GM18867 (cell line): ENCODE results near the gene TMLHE.
"Not testable (repeated sequence)": the region's sequence is repeated elsewhere in the genome, so short reads cannot be mapped to it uniquely, and the experiment has no call there.

Experiments
- ATAC-seq: cut with Tn5 transposase; IDR thresholded peaks from one replicate; pipeline ENCODE4 v1.9.1; 2021; ENCODE audit warnings: mild to moderate bottlenecking, moderate library complexity; ENCODE audit not compliant: unreplicated experiment

The TMLHE gene

GRCh38 chrX:155612312-155613224 is at the start of gene TMLHE, which contains the start of gene SPRY3:
TSS of gene TMLHE (minus strand) at chrX:155612952. CDS start at chrX:155545276, 67,676 bp downstream.
TSS of gene SPRY3 (plus strand) at chrX:155612586.
- ATAC-seq = peak; percentile 93

GRCh38 chrX:155662282-155662681 is 49.5 kb upstream of the TMLHE start:
- no peak for ATAC-seq

- ATAC-seq = no peak
Measured at GRCh38 chrX:155645180-155645579, 32.4 kb upstream of the TMLHE start.

DNA sequence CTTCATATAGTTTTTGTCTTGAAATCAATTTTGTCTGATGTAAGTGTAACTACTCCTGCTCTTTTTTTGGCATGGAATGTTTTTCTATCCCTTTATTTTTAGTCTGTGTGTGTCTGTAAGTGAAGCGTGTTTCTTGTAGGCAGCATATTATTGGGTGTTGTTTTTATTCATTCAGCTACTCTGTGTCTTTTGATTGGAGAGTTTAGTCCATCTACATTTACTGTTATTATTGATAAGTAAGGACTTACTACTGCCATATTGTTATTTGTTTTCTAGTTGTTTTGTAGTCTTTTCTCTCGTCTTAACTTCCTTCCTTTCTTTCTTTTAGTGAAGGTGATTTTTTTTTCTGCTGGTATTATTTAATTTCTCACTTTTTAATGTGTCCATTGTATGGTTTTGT is 30.5 kb upstream of the TMLHE start:
- ATAC-seq = no peak

DNA sequence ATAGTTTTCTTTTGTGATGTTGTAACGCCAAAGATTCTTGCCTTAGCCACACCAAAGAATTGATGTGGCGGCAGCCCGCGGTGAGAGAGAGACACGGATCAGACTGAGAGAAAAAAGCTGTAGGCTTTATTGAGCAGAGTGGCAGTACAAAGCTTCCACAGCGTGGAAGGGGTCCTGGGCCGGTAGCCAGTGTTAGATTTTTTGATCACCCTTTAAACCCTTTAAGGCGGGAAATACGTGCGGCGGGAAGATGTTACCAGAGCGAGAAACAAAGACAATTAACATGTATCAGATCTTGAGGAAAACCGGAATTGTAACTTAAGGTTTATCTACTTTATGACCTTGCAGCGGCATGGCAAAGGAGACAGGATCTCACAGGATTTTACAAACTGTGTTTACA is 28.6 kb upstream of the TMLHE start:
- ATAC-seq = not testable (repeated sequence)

DNA sequence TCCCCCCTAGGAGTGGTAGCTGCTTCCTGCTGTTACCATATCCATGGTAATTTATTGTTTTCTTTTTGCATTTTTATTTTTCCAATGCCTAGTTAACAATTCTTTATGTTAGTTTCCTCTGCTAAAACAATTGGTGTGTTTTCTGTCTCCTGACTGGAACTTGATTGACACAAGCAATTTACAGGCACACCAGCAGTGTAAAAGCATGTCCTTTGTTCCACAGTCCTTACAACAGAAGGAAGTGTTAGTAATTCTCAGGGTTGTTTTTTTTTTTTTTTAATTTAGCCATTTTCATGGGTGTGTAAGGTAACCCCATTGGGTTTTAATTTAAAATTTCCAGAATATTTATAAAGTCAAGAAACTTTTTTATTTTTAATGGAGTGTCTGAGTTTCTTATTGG is 25.0 kb upstream of the TMLHE start:
- no peak for ATAC-seq

GRCh38 chrX:155635019-155635418 is 22.3 kb upstream of the TMLHE start:
- not testable (repeated sequence) for ATAC-seq

- ATAC-seq = peak; percentile 88
Measured at GRCh38 chrX:155632431-155633100, 19.8 kb upstream of the TMLHE start.

DNA sequence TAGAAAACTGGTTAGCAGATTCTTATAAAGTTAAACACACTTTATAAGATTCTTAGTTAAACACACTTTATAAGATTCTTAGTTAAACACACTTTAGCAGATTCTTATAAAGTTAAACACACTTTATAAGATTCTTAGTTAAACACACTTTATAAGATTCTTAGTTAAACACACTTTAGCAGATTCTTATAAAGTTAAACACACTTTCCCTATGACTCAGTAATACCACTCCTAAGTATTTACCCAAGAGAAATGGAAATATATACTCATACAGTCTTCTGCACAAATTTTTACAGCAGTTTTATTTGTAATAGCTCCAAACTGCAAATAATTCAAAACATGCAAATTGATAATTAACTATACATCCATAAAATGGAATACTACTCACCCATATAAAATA is 7.4 kb upstream of the TMLHE start:
- ATAC-seq = not testable (repeated sequence)

GRCh38 chrX:155615938-155616337 is 3.2 kb upstream of the TMLHE start:
- ATAC-seq = no peak

DNA sequence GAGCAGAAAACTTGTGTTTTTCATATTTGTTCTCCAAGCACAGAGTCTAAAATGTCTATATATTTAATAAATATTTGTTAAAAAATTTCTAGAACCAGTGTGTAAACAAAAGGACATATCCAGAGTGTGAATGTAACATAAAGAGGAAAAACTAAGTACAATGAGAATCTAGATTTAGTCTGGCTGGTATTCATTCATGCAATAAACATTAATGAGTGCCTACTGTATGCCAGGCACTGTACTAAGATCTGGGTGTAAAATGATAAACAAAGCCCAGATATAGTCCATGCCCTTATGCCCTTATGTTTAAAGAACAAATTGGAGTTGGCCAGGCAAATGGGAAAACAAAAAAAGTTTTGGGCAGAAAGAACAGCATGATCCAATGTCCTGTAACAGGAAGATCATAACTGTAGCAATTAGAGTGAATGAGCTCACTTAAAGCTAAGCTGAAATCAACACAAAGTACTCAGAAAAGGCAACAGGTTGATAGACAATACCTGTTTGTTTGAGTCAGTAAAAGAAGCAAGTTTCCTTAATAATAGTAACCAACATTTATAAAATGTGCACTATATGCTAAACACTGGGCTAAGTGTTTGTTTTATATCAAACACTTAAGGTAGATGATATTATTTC is 1.3 kb upstream of the TMLHE start:
- no peak for ATAC-seq

- no peak for ATAC-seq
Measured at GRCh38 chrX:155611302-155611701, 1.4 kb downstream of the TMLHE start.

GRCh38 chrX:155592981-155593380 is 19.8 kb downstream of the TMLHE start:
- ATAC-seq = no peak

- no peak for ATAC-seq
Measured at GRCh38 chrX:155592331-155592730, 20.4 kb downstream of the TMLHE start.

GRCh38 chrX:155577682-155578081 is 35.1 kb downstream of the TMLHE start:
- ATAC-seq = peak; percentile 84

- no peak for ATAC-seq
Measured at GRCh38 chrX:155563099-155563498, 49.7 kb downstream of the TMLHE start.

- no peak for ATAC-seq
Measured at GRCh38 chrX:155544881-155545280, 67.9 kb downstream of the TMLHE start.

- ATAC-seq = no peak
Measured at GRCh38 chrX:155535866-155536265, 76.9 kb downstream of the TMLHE start.

- no peak for ATAC-seq
Measured at GRCh38 chrX:155534800-155535199, 78.0 kb downstream of the TMLHE start.

GRCh38 chrX:155527023-155527422 is 85.7 kb downstream of the TMLHE start:
- ATAC-seq = not testable (repeated sequence)

- no peak for ATAC-seq
Measured at GRCh38 chrX:155514225-155514624, 98.5 kb downstream of the TMLHE start.
